HepG2 (cell line): ENCODE data around the gene RBCK1. TPM values are rescaled to one million over a fixed set of nuclear protein-coding genes. Genes with fewer than 3 reads are reported as not detected.

Source experiments
- ARID2 ChIP-seq: sonication (generic); formaldehyde crosslinking; IDR thresholded peaks from 2 replicates; pipeline ENCODE4 v1.8.1; 2022; ENCODE audit warnings: mild to moderate bottlenecking, missing genetic modification reagents, borderline replicate concordance
- CC2D1A ChIP-seq: sonication (generic); formaldehyde crosslinking; IDR thresholded peaks from 2 replicates; pipeline ENCODE4 v1.8.1; 2023; ENCODE audit warnings: mild to moderate bottlenecking, missing genetic modification reagents
- ETV6 ChIP-seq: sonication (generic); formaldehyde crosslinking; conservative IDR thresholded peaks from 2 replicates; pipeline ENCODE4 v1.4.0; 2020; ENCODE audit warnings: missing genetic modification reagents
- FUBP1 ChIP-seq: sonication (generic); formaldehyde crosslinking; IDR thresholded peaks from 2 replicates; pipeline ENCODE4 v1.5.1; 2020; ENCODE audit warnings: missing genetic modification reagents, mild to moderate bottlenecking, borderline replicate concordance
- HOXA3 ChIP-seq: sonication (generic); formaldehyde crosslinking; IDR thresholded peaks from 2 replicates; pipeline ENCODE4 v1.5.0; 2020; ENCODE audit warnings: missing genetic modification reagents
- KAT7 ChIP-seq: IDR thresholded peaks from 2 replicates; pipeline ENCODE4 v1.6.1; 2018; ENCODE audit warnings: borderline replicate concordance, missing compliant biosample characterization
- KLF6 ChIP-seq: IDR thresholded peaks from 2 replicates; pipeline ENCODE4 v1.8.0; 2016; ENCODE audit warnings: missing biosample characterization, missing genetic modification reagents
- MTERF4 ChIP-seq: sonication (generic); formaldehyde crosslinking; IDR thresholded peaks from 2 replicates; pipeline ENCODE4 v1.8.0; 2023; ENCODE audit warnings: mild to moderate bottlenecking, missing genetic modification reagents
- SKIL ChIP-seq: sonication (generic); formaldehyde crosslinking; IDR thresholded peaks from 2 replicates; pipeline ENCODE4 v1.8.0; 2022; ENCODE audit warnings: missing genetic modification reagents, mild to moderate bottlenecking, moderate library complexity, borderline replicate concordance
- TCF7L2 ChIP-seq: IDR thresholded peaks from 2 replicates; pipeline ENCODE4 v1.6.1; 2011; ENCODE audit warnings: mild to moderate bottlenecking, low read depth, low read length, moderate library complexity
- UBTF ChIP-seq: sonication (generic); formaldehyde crosslinking; IDR thresholded peaks from 2 replicates; pipeline ENCODE4 v1.4.0; 2020; ENCODE audit warnings: mild to moderate bottlenecking, missing genetic modification reagents
- XBP1 ChIP-seq: sonication (generic); formaldehyde crosslinking; IDR thresholded peaks from 2 replicates; pipeline ENCODE4 v1.5.0; 2020; ENCODE audit warnings: missing genetic modification reagents
- ZNF136 ChIP-seq: sonication (generic); formaldehyde crosslinking; IDR thresholded peaks from 2 replicates; pipeline ENCODE4 v1.8.1; 2022; ENCODE audit warnings: low read depth, mild to moderate bottlenecking, moderate library complexity, missing genetic modification reagents
- ZNF205 ChIP-seq: IDR thresholded peaks from 2 replicates; pipeline ENCODE4 v1.6.1; 2018; ENCODE audit warnings: missing biosample characterization, missing genetic modification reagents
- ZNF331 ChIP-seq: sonication (generic); formaldehyde crosslinking; IDR thresholded peaks from 2 replicates; pipeline ENCODE4 v1.4.0; 2020; ENCODE audit warnings: missing genetic modification reagents
- ZNF616 ChIP-seq: sonication (generic); formaldehyde crosslinking; IDR thresholded peaks from 2 replicates; pipeline ENCODE4 v1.5.0; 2020; ENCODE audit warnings: low read depth, mild to moderate bottlenecking, missing genetic modification reagents
- ZNF629 ChIP-seq: sonication (generic); formaldehyde crosslinking; conservative IDR thresholded peaks from 2 replicates; pipeline ENCODE4 v1.5.0; 2020; ENCODE audit warnings: missing genetic modification reagents
- ZNF652 ChIP-seq: IDR thresholded peaks from 2 replicates; pipeline ENCODE4 v1.6.1; 2016; ENCODE audit warnings: low read depth, borderline replicate concordance
- ZSCAN30 ChIP-seq: sonication (generic); formaldehyde crosslinking; IDR thresholded peaks from 2 replicates; pipeline ENCODE4 v1.5.0; 2020; ENCODE audit warnings: mild to moderate bottlenecking, missing genetic modification reagents
- ZSCAN5A ChIP-seq: sonication (generic); formaldehyde crosslinking; IDR thresholded peaks from 2 replicates; pipeline ENCODE4 v1.8.0; 2022; ENCODE audit warnings: mild to moderate bottlenecking, missing genetic modification reagents, borderline replicate concordance
- polyA plus RNA-seq, 8 experiments: library from polyadenylated mRNA; depleted of rRNA in 3 of 8; stranded (reverse) in 7 of 8; unstranded in 1 of 8; fragments of >200 nt; fragmentation: Illumina TruSeq in 4 of 8; extraction: Trizol in 4 of 8; gene quantifications; 2 replicates each; pipeline versions ENCODE4 v1.2.1 to v1.2.3, GENCODE V29; 2011 to 2016; ENCODE audit warnings: low read depth in 4 of 8, missing spikeins in 1 of 8, mixed read lengths in 1 of 8; ENCODE audit not compliant: insufficient read depth in 1 of 8
- total RNA-seq, 5 experiments: library from RNA; depleted of rRNA; stranded (reverse); fragments of >200 nt; fragmentation: Illumina TruSeq; extraction: Trizol; gene quantifications; 2 replicates each; pipeline ENCODE4 v1.2.3, GENCODE V29; 2016; ENCODE audit warnings: low read depth in 1 of 5

RBCK1 gene
- total and polyA plus RNA-seq, 2 of the 13 experiments (the other 11 are each of a cell fraction or from before 2014, with no cell fraction given): 149 to 215 TPM

- TF ChIP-seq ZSCAN5A (CRISPR knock-in tag): no peak
- no peak for TF ChIP-seq HOXA3 (CRISPR knock-in tag)
- TF ChIP-seq FUBP1: 0 out of 2 replicates have a peak, but pooled peaks have one; percentile 78
- no peak for TF ChIP-seq CC2D1A (CRISPR knock-in tag)
- TF ChIP-seq KLF6 (CRISPR knock-in tag): 0 out of 2 replicates have a peak, but pooled peaks have one; percentile 29
- 0 out of 2 replicates have a peak, but pooled peaks have one; percentile 29 for TF ChIP-seq KAT7
- 0 out of 2 replicates have a peak, but pooled peaks have one; percentile 36 for TF ChIP-seq MTERF4 (CRISPR knock-in tag)
- no peak for TF ChIP-seq UBTF
- no peak for TF ChIP-seq ZNF616 (CRISPR knock-in tag)
- peak; percentile 74 for TF ChIP-seq ZNF629 (CRISPR knock-in tag)
- TF ChIP-seq ZNF652: no peak
- TF ChIP-seq ZNF136 (CRISPR knock-in tag): no peak
- no peak for TF ChIP-seq XBP1
- TF ChIP-seq SKIL: no peak
- TF ChIP-seq ZNF205: peak; percentile 10; the same call in 1 of the 2 replicates
- 0 out of 2 replicates have a peak, but pooled peaks have one; percentile 56 for TF ChIP-seq ZSCAN30
- TF ChIP-seq ARID2 (CRISPR knock-in tag): 0 out of 2 replicates have a peak, but pooled peaks have one; percentile 2
- no peak for TF ChIP-seq TCF7L2
- TF ChIP-seq ETV6: no peak
- peak; percentile 21; the same call in 1 of the 2 replicates for TF ChIP-seq ZNF331
These were observed 10.5 kb upstream of the RBCK1 start (continued) for GRCh38 chr20:397432-398237.
